Measurements from ENCODE around the gene OR4X2.

DNA sequence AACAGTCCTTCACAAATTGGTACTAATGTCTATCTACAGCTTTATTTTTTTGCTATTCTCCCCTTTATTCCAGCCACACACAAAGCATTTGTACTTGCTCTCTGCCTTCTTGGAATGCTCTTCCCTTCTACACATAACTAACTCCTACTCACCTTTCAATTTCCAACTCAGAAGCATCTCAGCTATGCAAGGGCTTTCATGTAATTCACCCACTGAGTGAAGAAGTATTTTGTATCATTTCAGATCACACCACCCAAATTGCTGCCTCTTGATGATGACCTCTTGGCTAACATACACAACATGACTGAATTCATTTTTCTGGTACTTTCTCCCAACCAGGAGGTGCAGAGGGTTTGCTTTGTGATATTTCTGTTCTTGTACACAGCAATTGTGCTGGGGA lies at the start of gene OR4X2:
- TF ChIP-seq POLR2AphosphoS5 (IDR thresholded peaks at IDR 0.05; ENCODE audit: low read depth, low read length): no peak
- no peak for TF ChIP-seq SIN3A (IDR thresholded peaks at IDR 0.05; ENCODE audit: borderline replicate concordance, insufficient read depth, low read depth, low read length)
- TF ChIP-seq, protein P1, sequence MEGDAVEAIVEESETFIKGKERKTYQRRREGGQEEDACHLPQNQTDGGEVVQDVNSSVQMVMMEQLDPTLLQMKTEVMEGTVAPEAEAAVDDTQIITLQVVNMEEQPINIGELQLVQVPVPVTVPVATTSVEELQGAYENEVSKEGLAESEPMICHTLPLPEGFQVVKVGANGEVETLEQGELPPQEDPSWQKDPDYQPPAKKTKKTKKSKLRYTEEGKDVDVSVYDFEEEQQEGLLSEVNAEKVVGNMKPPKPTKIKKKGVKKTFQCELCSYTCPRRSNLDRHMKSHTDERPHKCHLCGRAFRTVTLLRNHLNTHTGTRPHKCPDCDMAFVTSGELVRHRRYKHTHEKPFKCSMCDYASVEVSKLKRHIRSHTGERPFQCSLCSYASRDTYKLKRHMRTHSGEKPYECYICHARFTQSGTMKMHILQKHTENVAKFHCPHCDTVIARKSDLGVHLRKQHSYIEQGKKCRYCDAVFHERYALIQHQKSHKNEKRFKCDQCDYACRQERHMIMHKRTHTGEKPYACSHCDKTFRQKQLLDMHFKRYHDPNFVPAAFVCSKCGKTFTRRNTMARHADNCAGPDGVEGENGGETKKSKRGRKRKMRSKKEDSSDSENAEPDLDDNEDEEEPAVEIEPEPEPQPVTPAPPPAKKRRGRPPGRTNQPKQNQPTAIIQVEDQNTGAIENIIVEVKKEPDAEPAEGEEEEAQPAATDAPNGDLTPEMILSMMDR (IDR thresholded peaks at IDR 0.05): no peak
